Keratinocyte (primary cell): ENCODE measurements around the gene SCAPER. TPM values are rescaled to one million over a fixed set of nuclear protein-coding genes. Genes with fewer than 3 reads are reported as not detected.
A peak's percentile ranks its signal among the peaks of the same experiment; 100 is the strongest.

Experiments
- DNase-seq: peaks from one replicate; pipeline ENCODE4 v3.0.0-alpha.2; 2011; ENCODE audit warnings: low read depth, missing footprints, low spot score
- FAIRE-seq: peaks from 2 replicates; lab custom pipeline; 2011; peaks lifted over from hg19 to GRCh38; lab: Jason Lieb, UNC
- H2AFZ ChIP-seq: 2 replicates; pipeline ENCODE4 v1.6.0; 2012; ENCODE audit warnings: low read length, control low read depth, inconsistent platforms; ENCODE audit not compliant: control insufficient read depth
- H3K27ac ChIP-seq: 2 replicates; pipeline ENCODE4 v1.5.1; 2011; ENCODE audit warnings: low read length; ENCODE audit not compliant: control insufficient read depth, insufficient read depth
- H3K27me3 ChIP-seq: 3 replicates; pipeline ENCODE4 v1.6.0; 2011; ENCODE audit warnings: low read length; ENCODE audit not compliant: control insufficient read depth, insufficient read depth; ENCODE audit errors: extremely low read depth
- H3K36me3 ChIP-seq, 2 experiments: 2 replicates in 1 of 2; 3 replicates in 1 of 2; pipeline ENCODE4 v1.5.1; 2011; ENCODE audit warnings: low read length in 2 of 2, mild to moderate bottlenecking in 1 of 2; ENCODE audit not compliant: control insufficient read depth in 2 of 2, insufficient read depth in 2 of 2; ENCODE audit errors: extremely low read depth in 1 of 2
- H3K4me1 ChIP-seq: 3 replicates; pipeline ENCODE4 v1.5.1; 2011; ENCODE audit warnings: low read length; ENCODE audit not compliant: control insufficient read depth, insufficient read depth; ENCODE audit errors: extremely low read depth
- H3K4me2 ChIP-seq: 3 replicates; pipeline ENCODE4 v1.6.0; 2011; ENCODE audit warnings: low read depth, low read length; ENCODE audit not compliant: control insufficient read depth, insufficient read depth; ENCODE audit errors: extremely low read depth
- H3K4me3 ChIP-seq, 3 experiments: fragments of 200-600 bp in 1 of 3; sonication (generic) in 1 of 3; 2 replicates in 2 of 3; 3 replicates in 1 of 3; pipeline ENCODE4 v1.5.1; 2011 to 2016; ENCODE audit warnings: low read length in 3 of 3, mild to moderate bottlenecking in 3 of 3, control low read depth in 2 of 3, inconsistent platforms in 1 of 3, low read depth in 1 of 3, mixed read lengths in 1 of 3, mixed run types in 1 of 3, moderate library complexity in 1 of 3; ENCODE audit not compliant: control insufficient read depth in 2 of 3, insufficient read depth in 2 of 3; ENCODE audit errors: extremely low read depth in 1 of 3
- H3K79me2 ChIP-seq: 2 replicates; pipeline ENCODE4 v1.6.0; 2012; ENCODE audit warnings: low read length; ENCODE audit not compliant: control insufficient read depth, insufficient read depth
- H3K9ac ChIP-seq: 3 replicates; pipeline ENCODE4 v1.6.0; 2011; ENCODE audit warnings: low read length; ENCODE audit not compliant: control insufficient read depth, insufficient read depth; ENCODE audit errors: extremely low read depth
- H3K9me1 ChIP-seq: 3 replicates; pipeline ENCODE4 v1.6.0; 2011; ENCODE audit warnings: low read length; ENCODE audit not compliant: control insufficient read depth, insufficient read depth; ENCODE audit errors: extremely low read depth
- H3K9me3 ChIP-seq: 2 replicates; pipeline ENCODE4 v1.5.1; 2012; ENCODE audit warnings: low read depth, low read length; ENCODE audit not compliant: control insufficient read depth
- H4K20me1 ChIP-seq: 3 replicates; pipeline ENCODE4 v1.6.0; 2011; ENCODE audit warnings: low read length; ENCODE audit not compliant: control insufficient read depth, insufficient read depth; ENCODE audit errors: extremely low read depth
- CTCF ChIP-seq, 3 experiments: IDR thresholded peaks in 1 of 3; conservative IDR thresholded peaks in 1 of 3; optimal IDR thresholded peaks in 1 of 3; 2 replicates in 2 of 3; 3 replicates in 1 of 3; pipeline versions ENCODE3 to v1.5.1; 2011; ENCODE audit warnings: low read length in 3 of 3, mild to moderate bottlenecking in 3 of 3, moderate library complexity in 2 of 3, control low read depth in 1 of 3, inconsistent platforms in 1 of 3; ENCODE audit not compliant: insufficient read depth in 2 of 3; ENCODE audit errors: extremely low read depth in 1 of 3
- EZH2 ChIP-seq: IDR thresholded peaks from one replicate; pipeline ENCODE4 v1.6.1; 2012; ENCODE audit warnings: inconsistent platforms, mild to moderate bottlenecking, low read length, moderate library complexity
- dilution Hi-C: fragments of 300-500 bp; cut with MboI; formaldehyde crosslinking; loops from one replicate; pipeline ENCODE4 v1.7.0; 2020; ENCODE audit warnings: low sequenced_read_pairs; ENCODE audit not compliant: extremely low pct_ligation_motif_present
- polyA plus RNA-seq, 5 experiments: library from polyadenylated mRNA; depleted of rRNA in 3 of 5; stranded (reverse) in 3 of 5; stranded (forward) in 1 of 5; unstranded in 1 of 5; fragments of >200 nt; gene quantifications; 1 replicate in 1 of 5; 2 replicates in 3 of 5; 3 replicates in 1 of 5; pipeline versions ENCODE4 v1.2.1 to v1.2.3, GENCODE V29; 2011 to 2012; ENCODE audit warnings: missing spikeins in 2 of 5, low read depth in 1 of 5, low replicate concordance in 1 of 5

The SCAPER gene
- polyA plus RNA-seq, 1 donor (not counting 4 experiments of a cell fraction or from before 2014, with no cell fraction given), result 5.2 TPM

GRCh38 chr15:76332796-76333195 lies 572.3 kb downstream of the SCAPER start:
- no peak overlapping the region for H3K4me2 ChIP-seq
- no peaks in the 10 kb centered on the region for H3K79me2 ChIP-seq
- no peak for FAIRE-seq
- no peaks in the 10 kb centered on the region for H3K36me3 ChIP-seq
- H3K9me1 ChIP-seq, result no peaks in the 10 kb centered on the region
- H3K9me3 ChIP-seq, result no peaks in the 10 kb centered on the region
- peaks cover 9% of the 10 kb centered on the region for H3K4me1 ChIP-seq
- H2AFZ ChIP-seq, result no peak overlapping the region
- DNase-seq, result no peak
- no peak overlapping the region for H3K27ac ChIP-seq
- no peak overlapping the region for H3K9ac ChIP-seq
- dilution Hi-C loops, result no loop called here
- TF ChIP-seq EZH2 (no peak), CTCF (optimal IDR thresholded peaks at IDR 0.05 in 1 of 3, IDR thresholded peaks at IDR 0.05 in 1 of 3, conservative IDR thresholded peaks at IDR 0.05 in 1 of 3; ENCODE audit: extremely low read depth in 1 of 3, insufficient read depth in 2 of 3, low read length in 3 of 3) (no peak)
- H3K27me3 ChIP-seq, result peaks cover 39% of the 10 kb centered on the region
- H3K4me3 ChIP-seq, result no peak overlapping the region
- no peaks in the 10 kb centered on the region for H4K20me1 ChIP-seq

- peaks cover 13% of the 10 kb centered on the region for H3K27me3 ChIP-seq
- no peaks in the 10 kb centered on the region for H3K79me2 ChIP-seq
- peaks cover 6% of the 10 kb centered on the region for H3K4me1 ChIP-seq
- no peak overlapping the region for H2AFZ ChIP-seq
- H4K20me1 ChIP-seq, result no peaks in the 10 kb centered on the region
- DNase-seq (no peak), FAIRE-seq (no peak)
- TF ChIP-seq EZH2, result no peak
- peak; percentile 55 to 79 (median 74) for TF ChIP-seq CTCF (optimal IDR thresholded peaks at IDR 0.05 in 1 of 3, IDR thresholded peaks at IDR 0.05 in 1 of 3, conservative IDR thresholded peaks at IDR 0.05 in 1 of 3; ENCODE audit: extremely low read depth in 1 of 3, insufficient read depth in 2 of 3, low read length in 3 of 3)
- no peak overlapping the region for H3K4me3 ChIP-seq
- no peaks in the 10 kb centered on the region for H3K9me3 ChIP-seq
- H3K4me2 ChIP-seq, result no peak overlapping the region
- H3K27ac ChIP-seq, result no peak overlapping the region
- H3K36me3 ChIP-seq, result no peaks in the 10 kb centered on the region
- dilution Hi-C loops, result no loop called here
- no peak overlapping the region for H3K9ac ChIP-seq
- H3K9me1 ChIP-seq, result no peaks in the 10 kb centered on the region
These were observed 575.0 kb downstream of the SCAPER start for GRCh38 chr15:76330080-76330680.
